Neutrophil (primary cell): ENCODE measurements around the gene FSD2.
"Not testable (repeated sequence)": the region's sequence is repeated elsewhere in the genome, so short reads cannot be mapped to it uniquely, and the experiment has no call there.

ENCODE experiments used
- H3K27ac ChIP-seq: fragments of 200-600 bp; sonication (generic); 2 replicates; pipeline ENCODE4 v1.5.1; 2016; ENCODE audit warnings: mild to moderate bottlenecking, moderate library complexity
- H3K27me3 ChIP-seq: fragments of 200-600 bp; sonication (generic); 2 replicates; pipeline ENCODE4 v1.6.0; 2016; ENCODE audit warnings: mild to moderate bottlenecking
- H3K36me3 ChIP-seq: fragments of 200-600 bp; sonication (generic); 2 replicates; pipeline ENCODE4 v1.5.1; 2017
- H3K4me1 ChIP-seq, 2 experiments: fragments of 200-600 bp in 1 of 2; sonication (generic) in 1 of 2; 1 replicate in 1 of 2; 2 replicates in 1 of 2; pipeline versions ENCODE4 v1.5.1 to v1.6.1; 2013 to 2016; ENCODE audit warnings: low read depth in 1 of 2, low read length in 1 of 2, mild to moderate bottlenecking in 1 of 2, moderate library complexity in 1 of 2; ENCODE audit not compliant: control insufficient read depth in 1 of 2, insufficient read depth in 1 of 2
- H3K4me3 ChIP-seq, 2 experiments: fragments of 200-600 bp in 1 of 2; sonication (generic) in 1 of 2; 1 replicate in 1 of 2; 2 replicates in 1 of 2; pipeline ENCODE4 v1.5.1; 2013 to 2016; ENCODE audit warnings: low read depth in 1 of 2, low read length in 1 of 2, mild to moderate bottlenecking in 1 of 2, moderate library complexity in 1 of 2
- H3K9me3 ChIP-seq: fragments of 200-600 bp; sonication (generic); 2 replicates; pipeline ENCODE4 v1.5.1; 2016
- TF ChIP-seq, protein P1 (sequence below): fragments of 200-600 bp; sonication (generic); IDR thresholded peaks from 2 replicates; pipeline ENCODE4 v1.5.1; 2016; ENCODE audit warnings: antibody characterized with exemption

FSD2 gene

DNA sequence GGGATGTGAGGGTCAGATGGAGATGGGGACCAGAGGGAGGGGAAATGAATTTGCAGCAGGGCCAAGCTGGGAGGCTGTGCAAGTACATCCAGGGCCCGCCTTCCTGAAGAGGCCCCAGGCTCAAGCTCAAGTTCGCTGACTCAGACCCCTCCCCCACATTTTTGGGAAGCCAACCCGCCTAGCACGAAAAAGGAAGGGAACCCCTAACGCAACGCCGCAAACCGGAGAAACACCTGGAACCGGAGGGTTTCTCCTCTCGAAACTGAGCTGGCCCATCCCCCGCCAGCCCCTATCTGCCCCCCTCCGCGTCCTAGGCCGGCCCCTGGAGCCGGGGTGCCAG, 96.8 kb downstream of the FSD2 start:
- TF ChIP-seq, protein P1, sequence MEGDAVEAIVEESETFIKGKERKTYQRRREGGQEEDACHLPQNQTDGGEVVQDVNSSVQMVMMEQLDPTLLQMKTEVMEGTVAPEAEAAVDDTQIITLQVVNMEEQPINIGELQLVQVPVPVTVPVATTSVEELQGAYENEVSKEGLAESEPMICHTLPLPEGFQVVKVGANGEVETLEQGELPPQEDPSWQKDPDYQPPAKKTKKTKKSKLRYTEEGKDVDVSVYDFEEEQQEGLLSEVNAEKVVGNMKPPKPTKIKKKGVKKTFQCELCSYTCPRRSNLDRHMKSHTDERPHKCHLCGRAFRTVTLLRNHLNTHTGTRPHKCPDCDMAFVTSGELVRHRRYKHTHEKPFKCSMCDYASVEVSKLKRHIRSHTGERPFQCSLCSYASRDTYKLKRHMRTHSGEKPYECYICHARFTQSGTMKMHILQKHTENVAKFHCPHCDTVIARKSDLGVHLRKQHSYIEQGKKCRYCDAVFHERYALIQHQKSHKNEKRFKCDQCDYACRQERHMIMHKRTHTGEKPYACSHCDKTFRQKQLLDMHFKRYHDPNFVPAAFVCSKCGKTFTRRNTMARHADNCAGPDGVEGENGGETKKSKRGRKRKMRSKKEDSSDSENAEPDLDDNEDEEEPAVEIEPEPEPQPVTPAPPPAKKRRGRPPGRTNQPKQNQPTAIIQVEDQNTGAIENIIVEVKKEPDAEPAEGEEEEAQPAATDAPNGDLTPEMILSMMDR = no peak
- Histone ChIP-seq H3K4me3 (peak overlapping the region; percentile 66 to 68), H3K27me3 (peaks cover 81% of the 10 kb centered on the region), H3K9me3 (no peaks in the 10 kb centered on the region), H3K36me3 (no peaks in the 10 kb centered on the region), H3K27ac (no peak overlapping the region), H3K4me1 (peaks cover 10 to 13% of the 10 kb centered on the region in 2 experiments)

DNA sequence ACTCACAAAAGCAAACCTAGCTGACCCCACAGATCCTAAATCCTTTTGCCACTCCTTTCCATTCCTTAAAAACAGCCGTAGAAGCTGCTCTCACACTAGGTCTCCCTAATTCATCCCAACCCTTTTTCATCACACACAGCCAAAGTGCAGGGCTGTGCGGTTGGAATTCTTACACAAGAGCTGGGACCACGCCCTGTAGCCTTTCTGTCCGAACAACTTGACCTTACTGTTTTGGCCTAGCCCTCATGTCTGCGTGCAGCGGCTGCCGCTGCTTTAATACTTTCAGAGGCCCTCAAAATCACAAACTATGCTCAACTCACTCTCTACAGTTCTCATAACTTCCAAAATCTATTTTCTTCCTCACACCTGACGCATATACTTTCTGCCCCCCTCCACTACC, 100.0 kb downstream of the FSD2 start:
- Histone ChIP-seq H3K27me3 (peaks cover 75% of the 10 kb centered on the region), H3K4me1 (peaks cover 10 to 13% of the 10 kb centered on the region in 2 experiments)
- not testable (repeated sequence) for H3K27ac ChIP-seq, H3K4me3 ChIP-seq, H3K36me3 ChIP-seq, H3K9me3 ChIP-seq
